Keratinocyte (primary cell): ENCODE results near the gene CDH22.

ENCODE experiments used
- CTCF ChIP-seq, 3 experiments: IDR thresholded peaks in 1 of 3; conservative IDR thresholded peaks in 1 of 3; optimal IDR thresholded peaks in 1 of 3; 2 replicates in 2 of 3; 3 replicates in 1 of 3; pipeline versions ENCODE3 to v1.5.1; 2011; ENCODE audit warnings: low read length in 3 of 3, mild to moderate bottlenecking in 3 of 3, moderate library complexity in 2 of 3, control low read depth in 1 of 3, inconsistent platforms in 1 of 3; ENCODE audit not compliant: insufficient read depth in 2 of 3; ENCODE audit errors: extremely low read depth in 1 of 3
- EZH2 ChIP-seq: IDR thresholded peaks from one replicate; pipeline ENCODE4 v1.6.1; 2012; ENCODE audit warnings: inconsistent platforms, mild to moderate bottlenecking, low read length, moderate library complexity

- TF ChIP-seq CTCF (optimal IDR thresholded peaks at IDR 0.05 in 1 of 3, IDR thresholded peaks at IDR 0.05 in 1 of 3, conservative IDR thresholded peaks at IDR 0.05 in 1 of 3; ENCODE audit: extremely low read depth in 1 of 3, insufficient read depth in 2 of 3, low read length in 3 of 3), result no peak
- TF ChIP-seq EZH2, result no peak
These were observed 117.1 kb downstream of the CDH22 start for GRCh38 chr20:46191168-46191540.
